OCI-LY7 (cell line): ENCODE measurements around the gene MACROD2.

Experiments
- EZH2phosphoT487 ChIP-seq: fragments of 200-600 bp; sonication (generic); IDR thresholded peaks from 2 replicates; pipeline ENCODE4 v1.6.1; 2018; ENCODE audit warnings: low read depth, borderline replicate concordance, mild to moderate bottlenecking, mixed run types, antibody characterized with exemption, low read length, moderate library complexity, mixed read lengths
- TF ChIP-seq, protein P1 (sequence below): fragments of 200-600 bp; sonication (generic); conservative IDR thresholded peaks from 2 replicates; pipeline ENCODE4 v1.5.1; 2014; ENCODE audit warnings: mild to moderate bottlenecking, antibody characterized with exemption, low read length, moderate library complexity, mixed read lengths

DNA sequence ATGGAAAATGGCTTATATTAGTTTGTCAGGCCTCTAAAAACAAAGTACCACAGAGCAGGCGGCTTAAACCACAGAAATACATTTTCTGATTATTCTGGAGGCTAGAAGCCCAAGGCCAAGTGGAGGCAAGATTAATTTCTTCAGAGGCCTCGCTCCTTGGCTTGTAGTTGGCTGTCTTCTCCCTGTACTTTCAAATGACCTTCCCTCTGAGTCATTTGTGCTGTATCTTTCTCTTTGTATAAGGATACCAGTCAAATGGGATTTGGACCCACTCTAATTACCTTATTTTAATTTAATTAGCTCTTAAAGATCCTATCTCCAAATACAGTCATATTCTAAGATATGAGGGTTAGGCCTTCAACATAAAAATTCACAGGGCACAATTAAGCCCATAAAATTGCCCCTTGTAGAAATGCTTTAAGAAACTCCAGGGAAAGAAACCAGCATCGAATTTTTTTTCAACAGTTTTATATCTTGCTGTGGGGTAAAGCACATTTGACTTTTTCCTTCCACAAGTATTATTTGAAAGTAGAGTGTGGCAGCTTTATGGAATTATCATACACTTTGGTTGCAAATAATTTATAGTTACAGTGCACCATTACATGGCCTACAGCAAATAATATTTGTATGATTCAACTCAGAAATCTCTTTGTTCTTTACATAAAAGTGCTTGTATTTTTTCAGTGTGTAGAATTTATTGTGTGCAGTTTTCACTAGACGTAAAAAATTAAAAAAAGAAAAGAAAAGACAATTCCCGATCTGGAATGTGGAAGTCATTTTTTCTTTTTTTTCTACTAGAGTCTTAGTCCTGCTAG lies 1871.8 kb downstream of the MACROD2 start:
- TF ChIP-seq, protein P1, sequence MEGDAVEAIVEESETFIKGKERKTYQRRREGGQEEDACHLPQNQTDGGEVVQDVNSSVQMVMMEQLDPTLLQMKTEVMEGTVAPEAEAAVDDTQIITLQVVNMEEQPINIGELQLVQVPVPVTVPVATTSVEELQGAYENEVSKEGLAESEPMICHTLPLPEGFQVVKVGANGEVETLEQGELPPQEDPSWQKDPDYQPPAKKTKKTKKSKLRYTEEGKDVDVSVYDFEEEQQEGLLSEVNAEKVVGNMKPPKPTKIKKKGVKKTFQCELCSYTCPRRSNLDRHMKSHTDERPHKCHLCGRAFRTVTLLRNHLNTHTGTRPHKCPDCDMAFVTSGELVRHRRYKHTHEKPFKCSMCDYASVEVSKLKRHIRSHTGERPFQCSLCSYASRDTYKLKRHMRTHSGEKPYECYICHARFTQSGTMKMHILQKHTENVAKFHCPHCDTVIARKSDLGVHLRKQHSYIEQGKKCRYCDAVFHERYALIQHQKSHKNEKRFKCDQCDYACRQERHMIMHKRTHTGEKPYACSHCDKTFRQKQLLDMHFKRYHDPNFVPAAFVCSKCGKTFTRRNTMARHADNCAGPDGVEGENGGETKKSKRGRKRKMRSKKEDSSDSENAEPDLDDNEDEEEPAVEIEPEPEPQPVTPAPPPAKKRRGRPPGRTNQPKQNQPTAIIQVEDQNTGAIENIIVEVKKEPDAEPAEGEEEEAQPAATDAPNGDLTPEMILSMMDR: no peak
- no peak for TF ChIP-seq EZH2phosphoT487
